Hepatocyte (in vitro differentiated cells): ENCODE measurements around the gene TOMM70. TPM values are rescaled to one million over a fixed set of nuclear protein-coding genes. Genes with fewer than 3 reads are reported as not detected.

ENCODE experiments used
- DNase-seq: peaks from one replicate; pipeline ENCODE4 v3.0.0-alpha.2; 2016; ENCODE audit warnings: low spot score
- H2AFZ ChIP-seq: fragments of 200-600 bp; sonication (generic); 2 replicates; pipeline ENCODE4 v1.6.0; 2016; ENCODE audit warnings: antibody characterized with exemption, mild to moderate bottlenecking
- H3K27ac ChIP-seq: fragments of 200-600 bp; sonication (generic); 2 replicates; pipeline ENCODE4 v1.5.1; 2016; ENCODE audit warnings: mild to moderate bottlenecking
- H3K27me3 ChIP-seq: fragments of 200-600 bp; sonication (generic); 2 replicates; pipeline ENCODE4 v1.6.1; 2016
- H3K36me3 ChIP-seq: fragments of 200-600 bp; sonication (generic); replicated peaks from 2 replicates; pipeline ENCODE4 v1.5.1; 2016; ENCODE audit warnings: low read depth; ENCODE audit not compliant: insufficient read depth
- H3K4me1 ChIP-seq: fragments of 200-600 bp; sonication (generic); 2 replicates; pipeline ENCODE4 v1.5.1; 2016; ENCODE audit warnings: mild to moderate bottlenecking, moderate library complexity; ENCODE audit not compliant: insufficient read depth
- H3K4me2 ChIP-seq: fragments of 200-600 bp; sonication (generic); 2 replicates; pipeline ENCODE4 v1.6.0; 2016
- H3K4me3 ChIP-seq: fragments of 200-600 bp; sonication (generic); 2 replicates; pipeline ENCODE4 v1.5.1; 2016; ENCODE audit warnings: mild to moderate bottlenecking
- H3K79me2 ChIP-seq: fragments of 200-600 bp; sonication (generic); 2 replicates; pipeline ENCODE4 v1.6.0; 2017; ENCODE audit warnings: mild to moderate bottlenecking
- H3K9me2 ChIP-seq: fragments of 200-600 bp; sonication (generic); replicated peaks from 2 replicates; pipeline ENCODE4 v1.6.0; 2017; ENCODE audit warnings: mild to moderate bottlenecking; ENCODE audit not compliant: insufficient read depth
- H3K9me3 ChIP-seq: fragments of 200-600 bp; sonication (generic); 2 replicates; pipeline ENCODE4 v1.5.1; 2016; ENCODE audit warnings: low read depth, mild to moderate bottlenecking
- H4K20me1 ChIP-seq: fragments of 200-600 bp; sonication (generic); 2 replicates; pipeline ENCODE4 v1.6.0; 2016; ENCODE audit warnings: mild to moderate bottlenecking; ENCODE audit not compliant: insufficient read depth, poor library complexity, severe bottlenecking
- CTCF ChIP-seq: fragments of 200-600 bp; sonication (generic); IDR thresholded peaks from 2 replicates; pipeline ENCODE4 v1.5.1; 2016; ENCODE audit warnings: antibody characterized with exemption, mild to moderate bottlenecking; ENCODE audit not compliant: poor library complexity
- EZH2 ChIP-seq: fragments of 200-600 bp; sonication (generic); IDR thresholded peaks from 2 replicates; pipeline ENCODE4 v1.6.1; 2016; ENCODE audit warnings: antibody characterized with exemption, mild to moderate bottlenecking, borderline replicate concordance
- EZH2phosphoT487 ChIP-seq: fragments of 200-600 bp; sonication (generic); IDR thresholded peaks from one replicate; pipeline ENCODE4 v1.6.1; 2018; ENCODE audit warnings: antibody characterized with exemption, mild to moderate bottlenecking, low read depth, moderate library complexity; ENCODE audit not compliant: unreplicated experiment, severe bottlenecking
- WGBS: methylation state at CpG from one replicate; pipeline ENCODE4 v1.1.6; 2016; ENCODE audit warnings: low lambda C conversion rate; ENCODE audit errors: missing lambda C conversion rate; 5-methylcytosine and 5-hydroxymethylcytosine counted together
- polyA plus RNA-seq: library from polyadenylated mRNA; unstranded; fragments of >200 nt; fragmentation: Nextera tagmentation; extraction: Ambion mirVana; gene quantifications from 2 replicates; pipeline ENCODE4 v1.2.1, GENCODE V29; 2016
- total RNA-seq: library from RNA; depleted of rRNA; stranded (reverse); fragments of >200 nt; gene quantifications from 2 replicates; pipeline ENCODE4 v1.2.3, GENCODE V29; 2014

The TOMM70 gene
- total and polyA plus RNA-seq, 2 experiments from 2014 or later: 23.2 to 75.7 TPM

- H3K9me2 ChIP-seq: no peaks in the 10 kb centered on the region
- peaks cover 5% of the 10 kb centered on the region for H3K9me3 ChIP-seq
- H3K4me3 ChIP-seq: no peak overlapping the region
- no peak overlapping the region for H2AFZ ChIP-seq
- H3K79me2 ChIP-seq: no peaks in the 10 kb centered on the region
- DNase-seq: no peak
- H3K27me3 ChIP-seq: no peaks in the 10 kb centered on the region
- TF ChIP-seq CTCF (no peak), EZH2 (no peak), EZH2phosphoT487 (no peak)
- H3K4me2 ChIP-seq: no peak overlapping the region
- no peak overlapping the region for H3K27ac ChIP-seq
- no peaks in the 10 kb centered on the region for H3K36me3 ChIP-seq
- no peaks in the 10 kb centered on the region for H3K4me1 ChIP-seq
- H4K20me1 ChIP-seq: no peaks in the 10 kb centered on the region
Observed at GRCh38 chr3:100443690-100444089, 42.8 kb upstream of the TOMM70 start.

GRCh38 chr3:100440895-100441294, 40.0 kb upstream of the TOMM70 start:
- Histone ChIP-seq H4K20me1 (no peaks in the 10 kb centered on the region), H3K27ac (no peak overlapping the region), H3K9me3 (peaks cover 5% of the 10 kb centered on the region), H3K4me3 (no peak overlapping the region), H3K4me2 (no peak overlapping the region), H3K79me2 (no peaks in the 10 kb centered on the region), H2AFZ (no peak overlapping the region), H3K27me3 (no peaks in the 10 kb centered on the region), H3K9me2 (no peaks in the 10 kb centered on the region), H3K4me1 (peaks cover 6% of the 10 kb centered on the region), H3K36me3 (no peaks in the 10 kb centered on the region)
- no peak for TF ChIP-seq EZH2
- no peak for TF ChIP-seq CTCF
- TF ChIP-seq EZH2phosphoT487: no peak
- WGBS: 92% methylated on average over 3 of the region's 3 CpGs
- DNase-seq: no peak

GRCh38 chr3:100438623-100438974, 37.7 kb upstream of the TOMM70 start:
- H3K9me2 ChIP-seq: no peaks in the 10 kb centered on the region
- peaks cover 5% of the 10 kb centered on the region for H3K9me3 ChIP-seq
- TF ChIP-seq EZH2 (no peak), EZH2phosphoT487 (no peak), CTCF (no peak)
- WGBS: 85% methylated on average over 2 of the region's 2 CpGs
- H3K4me3 ChIP-seq: no peak overlapping the region
- no peaks in the 10 kb centered on the region for H4K20me1 ChIP-seq
- no peaks in the 10 kb centered on the region for H3K27me3 ChIP-seq
- peak overlapping the region; percentile 22 for H3K27ac ChIP-seq
- H3K79me2 ChIP-seq: no peaks in the 10 kb centered on the region
- no peaks in the 10 kb centered on the region for H3K36me3 ChIP-seq
- no peak for DNase-seq
- peaks cover 6% of the 10 kb centered on the region for H3K4me1 ChIP-seq
- no peak overlapping the region for H2AFZ ChIP-seq
- no peak overlapping the region for H3K4me2 ChIP-seq
